Natural killer cell (primary cell): ENCODE measurements around the gene DDX10. TPM values are rescaled to one million over a fixed set of nuclear protein-coding genes. Genes with fewer than 3 reads are reported as not detected.

Experiments used
- ATAC-seq, 3 donors: fragments of 150-1000 bp in 2 of 3; fragments of 200-7000 bp in 1 of 3; cut with Tn5 transposase; 1 replicate in 1 of 3; 2 replicates in 2 of 3; pipeline ENCODE4 v1.10.0; 2021; ENCODE audit warnings: mild to moderate bottlenecking in 2 of 3, moderate library complexity in 2 of 3
- DNase-seq, 2 donors: peaks; one replicate each; pipeline versions ENCODE4 v3.0.0 to v3.0.0-alpha.2; 2013 to 2021; ENCODE audit warnings: mixed read lengths in 1 of 2
- H3K27ac ChIP-seq: one replicate; pipeline ENCODE4 v1.5.1; 2013; ENCODE audit warnings: mild to moderate bottlenecking, low read length
- H3K27me3 ChIP-seq: one replicate; pipeline ENCODE4 v1.6.1; 2013; ENCODE audit warnings: low read length; ENCODE audit not compliant: control insufficient read depth, insufficient read depth
- H3K36me3 ChIP-seq: one replicate; pipeline ENCODE4 v1.6.1; 2013; ENCODE audit warnings: low read length; ENCODE audit not compliant: control insufficient read depth, insufficient read depth
- H3K4me1 ChIP-seq: one replicate; pipeline ENCODE4 v1.6.1; 2013; ENCODE audit warnings: low read length; ENCODE audit not compliant: control insufficient read depth, insufficient read depth
- H3K4me3 ChIP-seq: one replicate; pipeline ENCODE4 v1.5.1; 2013; ENCODE audit warnings: low read length
- H3K9me3 ChIP-seq: one replicate; pipeline ENCODE4 v1.6.1; 2013; ENCODE audit warnings: low read length; ENCODE audit not compliant: control insufficient read depth, insufficient read depth
- H3K27ac Mint-ChIP-seq, 2 donors: one replicate each; pipeline ENCODE4 v1.8.0; 2022; ENCODE audit warnings: mild to moderate bottlenecking in 2 of 2, mixed read lengths in 2 of 2, moderate library complexity in 1 of 2
- H3K27me3 Mint-ChIP-seq, 2 donors: one replicate each; pipeline ENCODE4 v1.8.0; 2022; ENCODE audit warnings: low read depth in 2 of 2, mixed read lengths in 2 of 2
- H3K36me3 Mint-ChIP-seq: one replicate; pipeline ENCODE4 v1.8.0; 2022; ENCODE audit warnings: mixed read lengths
- H3K4me1 Mint-ChIP-seq, 2 donors: one replicate each; pipeline ENCODE4 v1.8.0; 2022; ENCODE audit warnings: mixed read lengths in 2 of 2
- H3K4me3 Mint-ChIP-seq: one replicate; pipeline ENCODE4 v1.8.0; 2022; ENCODE audit warnings: mild to moderate bottlenecking, moderate library complexity, mixed read lengths
- H3K9me3 Mint-ChIP-seq, 2 donors: one replicate each; pipeline ENCODE4 v1.8.0; 2022; ENCODE audit warnings: mixed read lengths in 2 of 2
- CTCF ChIP-seq: fragments of 200-600 bp; IDR thresholded peaks from one replicate; pipeline ENCODE4 v1.8.0; 2022; ENCODE audit warnings: antibody characterized with exemption
- WGBS: methylation state at CpG from one replicate; pipeline ENCODE4 v1.1.7; 2013; ENCODE audit warnings: missing lambda C conversion rate; ENCODE audit not compliant: insufficient coverage; 5-methylcytosine and 5-hydroxymethylcytosine counted together
- intact Hi-C: fragments of 100-400 bp; cut with micrococcal nuclease; formaldehyde crosslinking; loops from one replicate; pipeline ENCODE4 v1.14.2; 2022
- total RNA-seq, 4 donors: library from RNA; stranded (reverse); fragments of 120-200 nt in 1 of 4; gene quantifications; one replicate each; pipeline versions ENCODE4 v1.2.3 to v1.2.4, GENCODE V29; 2013 to 2022

Gene DDX10
- total RNA-seq, 3 donors from 2014 or later (not counting 1 experiment from before 2014, with no cell fraction given): 23.4 to 30.9 (median 24.9) TPM

- H3K4me1 ChIP-seq: no peaks in the 10 kb centered on the region
- no peaks in the 10 kb centered on the region for H3K27me3 ChIP-seq
- no peaks in the 10 kb centered on the region for H3K9me3 ChIP-seq
- DNase-seq (no peak), ATAC-seq (no peak)
- no peak overlapping the region for H3K4me3 ChIP-seq
- no CpG with 5 or more reads among the region's 1 CpG for WGBS
- H3K27me3 Mint-ChIP-seq: no peaks in the 10 kb centered on the region
- no peak overlapping the region for H3K27ac ChIP-seq
- peaks cover 7% of the 10 kb centered on the region for H3K36me3 Mint-ChIP-seq
- intact Hi-C loops: no loop called here
- no peaks in the 10 kb centered on the region for H3K36me3 ChIP-seq
- no peaks in the 10 kb centered on the region for H3K4me1 Mint-ChIP-seq
- H3K27ac Mint-ChIP-seq: no peak overlapping the region
- TF ChIP-seq CTCF: no peak
- H3K4me3 Mint-ChIP-seq: no peak overlapping the region
- H3K9me3 Mint-ChIP-seq: no peaks in the 10 kb centered on the region
Observed at GRCh38 chr11:108916290-108916689, 251.4 kb downstream of the DDX10 start.

GRCh38 chr11:108916935-108917334 is 252.1 kb downstream of the DDX10 start:
- no peak for DNase-seq
- intact Hi-C loops: no loop called here
- Mint-ChIP-seq H3K4me3 (no peak overlapping the region), H3K4me1 (no peaks in the 10 kb centered on the region), H3K27me3 (no peaks in the 10 kb centered on the region), H3K27ac (no peak overlapping the region), H3K9me3 (no peaks in the 10 kb centered on the region), H3K36me3 (peaks cover 7% of the 10 kb centered on the region)
- H3K9me3 ChIP-seq: no peaks in the 10 kb centered on the region
- no peaks in the 10 kb centered on the region for H3K4me1 ChIP-seq
- H3K36me3 ChIP-seq: no peaks in the 10 kb centered on the region
- 91% methylated on average over 2 of the region's 2 CpGs for WGBS
- TF ChIP-seq CTCF: no peak
- ATAC-seq: no peak
- no peak overlapping the region for H3K4me3 ChIP-seq
- no peaks in the 10 kb centered on the region for H3K27me3 ChIP-seq
- H3K27ac ChIP-seq: no peak overlapping the region

- Mint-ChIP-seq H3K4me3 (no peak overlapping the region), H3K9me3 (no peaks in the 10 kb centered on the region), H3K27me3 (no peaks in the 10 kb centered on the region), H3K27ac (no peak overlapping the region), H3K4me1 (no peaks in the 10 kb centered on the region), H3K36me3 (peaks cover 7% of the 10 kb centered on the region)
- Histone ChIP-seq H3K4me1 (no peaks in the 10 kb centered on the region), H3K36me3 (no peaks in the 10 kb centered on the region), H3K27ac (no peak overlapping the region), H3K27me3 (no peaks in the 10 kb centered on the region), H3K9me3 (no peaks in the 10 kb centered on the region), H3K4me3 (no peak overlapping the region)
- intact Hi-C loops: no loop called here
- no peak for DNase-seq
- no peak for TF ChIP-seq CTCF
- 98% methylated on average over 2 of the region's 2 CpGs for WGBS
- ATAC-seq: no peak
Observed at GRCh38 chr11:108921211-108921610, 256.3 kb downstream of the DDX10 start.

- no peak overlapping the region for H3K4me3 ChIP-seq
- no peaks in the 10 kb centered on the region for H3K9me3 ChIP-seq
- H3K36me3 ChIP-seq: no peaks in the 10 kb centered on the region
- Mint-ChIP-seq H3K4me3 (no peak overlapping the region), H3K36me3 (peaks cover 7% of the 10 kb centered on the region), H3K27ac (no peak overlapping the region), H3K27me3 (no peaks in the 10 kb centered on the region), H3K4me1 (no peaks in the 10 kb centered on the region), H3K9me3 (no peaks in the 10 kb centered on the region)
- ATAC-seq: no peak
- no peak for DNase-seq
- no peaks in the 10 kb centered on the region for H3K4me1 ChIP-seq
- no peak for TF ChIP-seq CTCF
- H3K27me3 ChIP-seq: no peaks in the 10 kb centered on the region
- 100% methylated on average over 1 of the region's 3 CpGs for WGBS
- H3K27ac ChIP-seq: no peak overlapping the region
- intact Hi-C loops: no loop called here
Observed at GRCh38 chr11:108922241-108922640, 257.4 kb downstream of the DDX10 start.
